HG03521 (cell line): ENCODE results near the gene KLHL1.
A peak's percentile ranks its signal among the peaks of the same experiment; 100 is the strongest.
"Not testable (repeated sequence)": the region's sequence is repeated elsewhere in the genome, so short reads cannot be mapped to it uniquely, and the experiment has no call there.

ENCODE experiments used
- ATAC-seq: cut with Tn5 transposase; IDR thresholded peaks from one replicate; pipeline ENCODE4 v1.9.1; 2021; ENCODE audit warnings: mild to moderate bottlenecking, moderate library complexity; ENCODE audit not compliant: unreplicated experiment

Gene KLHL1

GRCh38 chr13:70108356-70109105 is at the start of gene KLHL1:
TSS of gene KLHL1 (minus strand) at chr13:70108452. CDS start at chr13:70107699, 753 bp downstream.
- no peak for ATAC-seq

- ATAC-seq = not testable (repeated sequence)
These were observed 34.4 kb upstream of the KLHL1 start for GRCh38 chr13:70142658-70143057.

- no peak for ATAC-seq
These were observed 19.8 kb upstream of the KLHL1 start for GRCh38 chr13:70128098-70128497.

GRCh38 chr13:70125693-70126092 is 17.4 kb upstream of the KLHL1 start:
- ATAC-seq = no peak

- no peak for ATAC-seq
These were observed 9.2 kb upstream of the KLHL1 start for GRCh38 chr13:70117338-70117905.

GRCh38 chr13:70107498-70108281 is 562 bp downstream of the KLHL1 start, which contains the start of gene ATXN8OS:
TSS of gene ATXN8OS (plus strand) at chr13:70107826.
- ATAC-seq = no peak

- ATAC-seq = no peak
These were observed 1.1 kb downstream of the KLHL1 start for GRCh38 chr13:70107125-70107497.

GRCh38 chr13:70104481-70104880 is 3.8 kb downstream of the KLHL1 start:
- no peak for ATAC-seq

- ATAC-seq = no peak
These were observed 9.6 kb downstream of the KLHL1 start for GRCh38 chr13:70098669-70099068.

GRCh38 chr13:70090036-70090723 is 18.1 kb downstream of the KLHL1 start:
- peak; percentile 51 for ATAC-seq

- ATAC-seq = no peak
These were observed 19.3 kb downstream of the KLHL1 start for GRCh38 chr13:70088926-70089325.

GRCh38 chr13:70087247-70087646 is 21.0 kb downstream of the KLHL1 start:
- no peak for ATAC-seq

- no peak for ATAC-seq
These were observed 28.2 kb downstream of the KLHL1 start for GRCh38 chr13:70080012-70080411.

- no peak for ATAC-seq
These were observed 53.7 kb downstream of the KLHL1 start for GRCh38 chr13:70054572-70054971.

- ATAC-seq = no peak
These were observed 56.7 kb downstream of the KLHL1 start for GRCh38 chr13:70051531-70051930.

- no peak for ATAC-seq
These were observed 64.6 kb downstream of the KLHL1 start for GRCh38 chr13:70043685-70044084.

- no peak for ATAC-seq
These were observed 66.1 kb downstream of the KLHL1 start for GRCh38 chr13:70042193-70042592.

GRCh38 chr13:70034286-70034685 is 74.0 kb downstream of the KLHL1 start:
- ATAC-seq = no peak

GRCh38 chr13:70027551-70027950 is 80.7 kb downstream of the KLHL1 start:
- no peak for ATAC-seq

GRCh38 chr13:70023516-70023915 is 84.7 kb downstream of the KLHL1 start:
- no peak for ATAC-seq

- no peak for ATAC-seq
These were observed 85.6 kb downstream of the KLHL1 start for GRCh38 chr13:70022646-70023045.
